GM12892 (cell line): Measurements from ENCODE around the gene MED12L.

Experiments
- DNase-seq: peaks from one replicate; pipeline ENCODE4 v3.0.0; 2011; ENCODE audit not compliant: insufficient read length
- FAIRE-seq: peaks from 2 replicates; lab custom pipeline; 2011; peaks lifted over from hg19 to GRCh38; lab: Jason Lieb, UNC
- POLR2A ChIP-seq: IDR thresholded peaks from 2 replicates; pipeline ENCODE4 v1.6.1; 2011; ENCODE audit warnings: low read depth, low read length, control low read depth
- POLR2AphosphoS5 ChIP-seq: IDR thresholded peaks from 2 replicates; pipeline ENCODE4 v1.6.1; 2011; ENCODE audit warnings: low read depth, low read length, control low read depth
- TAF1 ChIP-seq: IDR thresholded peaks from 2 replicates; pipeline ENCODE4 v1.6.1; 2011; ENCODE audit warnings: low read depth, mild to moderate bottlenecking, control low read depth, low read length, borderline replicate concordance

The MED12L gene

DNA sequence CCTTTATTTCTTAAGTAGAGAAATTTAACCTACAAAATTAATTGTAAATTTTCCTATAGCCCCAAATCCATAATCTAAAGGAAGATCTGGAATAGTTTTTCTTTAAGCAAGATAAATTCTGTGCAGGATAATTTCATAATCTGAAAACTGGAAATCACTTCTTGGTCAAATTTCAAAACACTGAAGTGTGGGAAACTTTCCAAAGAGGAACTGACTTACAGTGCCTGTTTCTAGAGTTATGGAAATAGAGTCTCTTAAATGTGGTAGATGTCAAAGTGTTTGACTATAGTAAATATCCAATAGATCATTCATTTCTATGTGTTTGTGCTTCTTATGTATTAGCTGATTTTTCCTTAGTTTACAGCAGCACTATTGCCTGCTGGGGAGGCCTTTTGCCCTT is 245.4 kb downstream of the MED12L start:
- DNase-seq, result no peak
- no peak for TF ChIP-seq POLR2A
- TF ChIP-seq TAF1, result no peak
- TF ChIP-seq POLR2AphosphoS5, result no peak
- FAIRE-seq, result no peak

DNA sequence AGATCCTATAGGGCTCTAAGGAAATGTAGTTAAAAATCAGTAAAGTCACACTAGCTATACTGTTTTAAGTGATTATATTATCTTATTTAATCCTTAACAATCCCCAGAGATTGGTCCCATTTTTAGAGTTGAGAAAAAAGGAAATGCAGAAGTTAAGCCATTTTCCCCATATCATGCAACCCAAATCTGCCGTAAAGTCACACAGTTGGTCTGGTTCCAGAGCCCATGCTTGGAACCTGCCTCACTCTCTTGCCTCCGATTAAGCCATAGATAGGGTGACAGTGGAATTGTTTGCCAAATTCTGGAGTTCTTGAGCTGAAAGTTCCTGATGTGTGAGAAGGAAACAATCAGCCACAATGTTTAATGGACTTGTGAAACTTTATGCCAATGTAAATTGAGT is 246.2 kb downstream of the MED12L start:
- DNase-seq (no peak), FAIRE-seq (no peak)

DNA sequence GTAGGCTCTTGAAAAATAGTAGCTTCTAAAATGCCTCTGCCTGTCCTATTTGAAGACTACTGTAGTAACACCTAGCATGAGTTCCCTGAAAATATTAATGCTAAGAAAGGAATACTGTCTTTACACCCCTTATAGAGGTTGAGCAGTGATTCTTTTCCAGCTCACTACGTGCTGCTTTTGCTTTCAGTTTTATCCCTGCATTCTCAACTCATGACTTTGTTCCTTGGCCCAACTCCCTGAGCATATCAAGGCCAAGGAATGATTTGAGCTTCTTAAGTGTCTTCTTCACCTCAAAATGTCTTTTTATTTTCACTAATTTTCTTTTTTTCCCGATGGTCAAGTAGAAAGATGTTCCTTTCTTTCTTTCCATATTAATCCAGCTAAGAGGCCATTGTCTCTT is 260.4 kb downstream of the MED12L start:
- DNase-seq (no peak), FAIRE-seq (peak; percentile 30)
- no peak for TF ChIP-seq POLR2A
- no peak for TF ChIP-seq TAF1
- TF ChIP-seq POLR2AphosphoS5, result no peak

More for the DNA sequence above, 246.2 kb downstream of the MED12L start:
- TF ChIP-seq TAF1, result no peak
- no peak for TF ChIP-seq POLR2AphosphoS5
- no peak for TF ChIP-seq POLR2A

DNA sequence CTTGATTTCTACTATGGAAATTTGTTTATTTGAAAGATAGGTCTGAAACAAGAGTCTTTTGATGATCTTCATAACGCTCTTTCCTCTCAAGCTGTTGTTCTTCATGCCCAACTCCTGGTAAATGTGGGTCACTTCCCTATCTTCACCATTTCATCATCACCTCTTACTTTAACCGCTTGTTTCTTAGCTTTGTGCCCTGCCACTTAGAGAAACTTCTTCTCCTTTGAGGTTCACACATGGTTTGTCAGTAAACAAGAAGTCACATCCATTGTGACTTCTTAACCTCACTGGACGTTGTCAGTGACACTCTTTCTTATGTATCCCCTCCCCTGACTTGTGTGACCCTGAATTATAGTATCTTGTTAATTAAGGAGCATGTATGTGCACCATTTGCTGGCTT is 260.8 kb downstream of the MED12L start:
- no peak for TF ChIP-seq POLR2AphosphoS5
- no peak for TF ChIP-seq POLR2A
- no peak for TF ChIP-seq TAF1
- no peak for DNase-seq
- no peak for FAIRE-seq

DNA sequence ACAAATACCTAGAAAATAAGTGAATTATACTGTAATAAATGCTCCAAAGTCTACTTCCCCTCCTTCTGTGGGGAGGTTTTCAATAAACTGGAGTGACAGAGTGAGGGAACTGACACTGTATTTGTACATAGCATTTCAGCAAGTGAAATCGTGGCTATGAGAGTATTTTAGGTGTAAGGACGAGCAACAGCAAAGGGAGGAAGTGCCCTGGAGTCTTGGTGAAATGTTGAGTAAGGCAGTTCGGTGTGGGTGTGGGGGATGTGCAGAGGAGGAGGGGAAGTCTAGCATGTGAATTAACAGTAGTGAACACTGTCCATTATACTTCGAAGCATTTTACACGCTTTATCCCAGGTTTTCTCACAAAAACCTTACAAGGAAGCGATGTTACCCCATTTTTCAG is 262.0 kb downstream of the MED12L start:
- no peak for DNase-seq
- FAIRE-seq, result no peak
- no peak for TF ChIP-seq TAF1
- TF ChIP-seq POLR2AphosphoS5, result no peak
- no peak for TF ChIP-seq POLR2A

DNA sequence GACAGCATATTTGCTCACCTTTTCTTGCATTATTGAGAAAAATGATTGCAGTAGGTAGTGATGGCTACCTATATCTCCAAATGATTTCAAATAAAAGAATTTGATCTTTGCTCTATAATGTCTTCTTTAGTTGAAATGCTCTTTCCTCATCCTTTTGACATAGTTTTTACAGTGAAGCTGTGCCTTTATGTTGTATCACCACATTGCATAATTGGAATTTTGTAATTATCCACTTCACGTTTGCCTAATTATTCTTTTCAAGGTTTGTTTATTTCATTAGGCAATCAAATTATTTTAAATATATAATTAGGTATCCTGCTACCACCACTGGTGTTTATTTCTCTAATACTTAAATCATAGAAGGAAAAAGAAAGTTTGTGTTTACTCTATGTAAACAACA is 265.2 kb downstream of the MED12L start:
- DNase-seq (no peak), FAIRE-seq (no peak)
- no peak for TF ChIP-seq POLR2AphosphoS5
- TF ChIP-seq TAF1, result no peak
- TF ChIP-seq POLR2A, result no peak

DNA sequence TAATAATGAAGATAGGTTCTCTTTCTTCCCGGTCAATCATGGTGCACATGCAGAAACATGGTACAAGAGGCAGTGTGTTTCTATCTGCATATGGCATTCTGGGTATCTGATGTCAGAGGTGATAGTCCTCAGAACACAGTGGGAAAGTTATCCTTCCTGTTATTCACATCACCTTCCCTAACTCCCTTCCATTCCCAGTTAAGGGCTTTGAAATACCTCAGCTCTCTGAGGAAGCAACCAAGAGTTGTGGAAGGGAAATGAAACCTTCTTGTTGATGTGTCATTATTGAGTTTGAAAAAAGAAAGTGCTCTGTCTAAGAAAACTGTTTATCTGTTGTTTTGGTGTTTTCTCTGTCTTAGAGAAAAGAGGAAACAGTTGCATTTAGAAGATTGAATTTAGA is 265.8 kb downstream of the MED12L start:
- no peak for TF ChIP-seq POLR2AphosphoS5
- TF ChIP-seq TAF1, result no peak
- TF ChIP-seq POLR2A, result no peak
- FAIRE-seq, result no peak
- no peak for DNase-seq

DNA sequence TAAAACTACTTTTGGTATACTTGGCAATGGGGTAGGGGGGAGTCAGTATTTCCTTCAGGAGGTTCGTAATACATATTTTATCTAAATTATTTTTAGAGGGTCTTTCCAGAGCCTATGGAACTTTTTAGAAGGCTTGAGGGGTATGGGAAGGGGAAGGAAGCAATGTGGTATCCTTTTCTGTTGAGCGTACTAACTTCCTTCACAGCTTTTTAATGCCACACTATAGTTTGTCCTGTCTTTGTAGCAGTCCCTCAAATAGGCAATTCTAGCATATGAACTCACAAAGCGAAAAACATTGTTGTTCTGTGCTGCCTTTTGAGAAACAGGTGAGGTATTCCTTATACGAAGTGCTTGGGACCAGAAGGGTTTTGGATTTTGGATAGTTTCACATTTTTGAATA is 266.2 kb downstream of the MED12L start:
- DNase-seq (no peak), FAIRE-seq (no peak)
- TF ChIP-seq POLR2A (no peak), POLR2AphosphoS5 (no peak), TAF1 (no peak)

DNA sequence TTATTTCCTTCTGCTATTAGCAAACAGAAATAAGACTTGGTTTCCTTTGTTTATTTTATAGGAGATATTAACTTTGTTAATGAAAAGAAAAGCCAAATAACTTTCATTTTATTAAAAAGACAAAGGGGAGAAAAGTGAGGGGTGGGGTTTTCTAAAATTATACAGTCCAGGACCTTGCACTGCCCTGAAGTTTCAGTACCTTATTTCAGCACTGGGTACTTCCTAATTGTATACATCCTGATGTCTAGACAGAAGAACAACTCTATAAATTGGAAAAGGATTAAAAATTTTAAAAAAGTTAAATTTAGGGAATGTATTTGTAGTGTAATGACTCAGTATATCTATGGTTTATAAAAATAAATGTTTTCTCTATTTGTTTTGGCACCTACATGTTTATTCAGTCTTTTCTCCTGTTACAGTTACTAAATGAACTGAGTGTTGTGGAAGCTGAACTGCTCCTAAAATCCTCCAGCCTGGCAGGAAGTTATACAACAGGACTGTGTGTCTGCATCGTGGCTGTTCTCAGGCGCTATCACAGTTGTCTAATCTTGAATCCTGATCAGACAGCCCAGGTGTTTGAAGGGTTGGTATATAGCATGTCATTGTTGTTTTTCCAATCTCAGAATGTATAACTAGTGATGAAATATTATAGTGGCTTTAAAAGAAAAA is 271.5 kb downstream of the MED12L start:
- FAIRE-seq (peak; percentile 17), DNase-seq (no peak)

DNA sequence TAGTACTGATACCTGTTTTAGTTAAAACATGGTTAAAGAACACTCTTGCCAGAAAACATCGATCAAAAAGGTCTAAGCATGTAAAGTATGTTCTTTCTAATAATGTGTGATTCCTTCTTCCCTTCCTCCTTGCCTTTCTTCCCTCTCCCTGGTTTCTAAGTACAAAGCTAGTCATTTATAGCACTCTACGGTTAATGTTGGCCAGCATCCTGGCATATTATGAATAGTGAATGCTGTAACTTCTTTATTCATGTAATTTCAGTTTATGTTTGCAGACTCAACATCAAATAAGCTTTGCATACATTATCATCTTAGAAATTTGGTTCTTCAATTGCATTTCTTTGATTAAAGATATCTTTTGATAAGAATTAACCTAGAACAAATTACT is 272.0 kb downstream of the MED12L start:
- DNase-seq (no peak), FAIRE-seq (no peak)
- TF ChIP-seq POLR2A, result no peak
- TF ChIP-seq POLR2AphosphoS5, result no peak
- no peak for TF ChIP-seq TAF1

More for the DNA sequence above, 271.5 kb downstream of the MED12L start:
- TF ChIP-seq POLR2AphosphoS5, result no peak
- TF ChIP-seq POLR2A, result no peak

DNA sequence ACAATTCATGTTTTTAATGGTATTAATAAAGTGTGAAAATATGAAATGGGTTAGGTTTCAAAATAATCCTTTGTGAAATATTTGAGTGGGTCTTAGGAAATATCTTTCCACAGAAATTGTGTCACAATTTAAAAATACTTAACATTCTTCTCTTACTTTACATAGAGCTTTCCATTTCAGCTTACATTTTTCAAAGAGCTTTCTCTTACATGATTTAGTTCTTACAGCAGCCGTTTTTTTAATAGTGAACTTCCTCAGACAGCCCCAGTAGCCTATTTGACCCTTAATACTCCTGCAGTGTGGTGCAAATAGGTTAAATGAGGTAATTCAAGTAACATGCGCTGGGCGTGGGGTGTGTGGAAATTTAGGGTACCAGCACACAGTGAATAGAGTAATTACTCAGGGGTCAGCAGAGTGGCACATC is 277.3 kb downstream of the MED12L start:
- no peak for TF ChIP-seq TAF1
- DNase-seq (no peak), FAIRE-seq (no peak)

DNA sequence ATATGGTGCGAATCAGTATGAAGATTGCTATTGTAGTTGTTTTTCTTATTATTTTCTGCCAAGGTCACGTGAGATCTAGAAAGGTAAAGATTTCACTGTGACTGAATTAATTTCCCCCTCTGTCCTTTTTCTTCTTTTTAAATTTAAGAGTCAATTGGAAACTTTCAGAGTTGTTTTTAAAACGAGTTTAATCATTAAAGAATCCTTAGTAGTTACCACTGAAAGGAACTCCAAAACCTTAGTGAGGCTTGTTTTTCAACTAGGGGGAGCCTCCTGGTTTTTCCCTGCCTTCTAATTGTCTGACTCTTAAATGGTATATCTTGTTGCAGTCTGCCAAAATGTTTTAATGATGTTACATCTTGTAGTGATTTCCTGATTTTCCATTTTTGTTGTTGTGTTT is 281.5 kb downstream of the MED12L start:
- FAIRE-seq (peak; percentile 27), DNase-seq (no peak)
- TF ChIP-seq POLR2A, result no peak
- TF ChIP-seq POLR2AphosphoS5, result no peak
- TF ChIP-seq TAF1, result no peak

DNA sequence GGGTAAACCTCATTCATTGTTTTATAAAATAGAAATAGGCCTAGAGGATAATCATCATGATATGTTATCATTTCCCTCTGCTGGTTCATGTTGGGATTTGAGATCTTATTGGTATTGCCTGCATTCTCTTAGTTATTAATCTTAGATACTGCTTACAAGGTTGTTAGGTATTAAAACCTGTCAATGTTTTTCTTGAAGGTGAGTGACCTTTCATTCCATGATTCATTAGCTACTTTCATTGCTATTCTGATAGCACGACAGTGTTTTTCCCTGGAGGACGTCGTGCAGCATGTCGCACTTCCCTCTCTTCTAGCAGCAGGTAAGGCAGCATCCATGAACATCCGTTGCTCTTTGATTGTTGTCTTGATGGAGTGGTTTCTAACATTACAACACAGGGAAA is 282.0 kb downstream of the MED12L start:
- DNase-seq (no peak), FAIRE-seq (no peak)
- no peak for TF ChIP-seq TAF1
- no peak for TF ChIP-seq POLR2A
